Measurements from ENCODE around the gene NPC1L1. TPM values are rescaled to one million over a fixed set of nuclear protein-coding genes. Genes with fewer than 3 reads are reported as not detected.
"Not testable (repeated sequence)": the region's sequence is repeated elsewhere in the genome, so short reads cannot be mapped to it uniquely, and the experiment has no call there.

Gene NPC1L1
- total RNA-seq, 3 donors from 2014 or later (not counting 1 experiment from before 2014, with no cell fraction given) = 0.10 to 0.16 TPM; not detected in 1

DNA sequence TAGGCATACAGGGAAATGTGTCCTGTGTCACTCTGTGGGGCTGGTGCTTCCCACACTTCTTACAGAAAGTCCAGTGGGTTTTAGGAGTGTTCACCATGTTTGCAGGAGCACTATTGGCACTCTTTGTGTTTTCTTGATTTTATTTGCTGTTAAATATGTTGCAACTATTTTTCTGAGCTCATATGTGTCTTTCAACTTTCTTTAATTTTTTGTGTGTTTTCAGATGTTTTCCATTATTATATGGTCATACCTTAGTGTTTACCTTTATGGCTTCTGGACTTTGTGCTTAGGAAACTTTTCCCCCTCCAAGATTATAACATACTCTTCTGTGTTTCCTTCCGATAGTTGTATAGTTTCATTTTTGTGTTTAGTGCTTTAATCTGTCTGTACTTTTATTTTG, 29.9 kb downstream of the NPC1L1 start:
- TF ChIP-seq, protein P1, sequence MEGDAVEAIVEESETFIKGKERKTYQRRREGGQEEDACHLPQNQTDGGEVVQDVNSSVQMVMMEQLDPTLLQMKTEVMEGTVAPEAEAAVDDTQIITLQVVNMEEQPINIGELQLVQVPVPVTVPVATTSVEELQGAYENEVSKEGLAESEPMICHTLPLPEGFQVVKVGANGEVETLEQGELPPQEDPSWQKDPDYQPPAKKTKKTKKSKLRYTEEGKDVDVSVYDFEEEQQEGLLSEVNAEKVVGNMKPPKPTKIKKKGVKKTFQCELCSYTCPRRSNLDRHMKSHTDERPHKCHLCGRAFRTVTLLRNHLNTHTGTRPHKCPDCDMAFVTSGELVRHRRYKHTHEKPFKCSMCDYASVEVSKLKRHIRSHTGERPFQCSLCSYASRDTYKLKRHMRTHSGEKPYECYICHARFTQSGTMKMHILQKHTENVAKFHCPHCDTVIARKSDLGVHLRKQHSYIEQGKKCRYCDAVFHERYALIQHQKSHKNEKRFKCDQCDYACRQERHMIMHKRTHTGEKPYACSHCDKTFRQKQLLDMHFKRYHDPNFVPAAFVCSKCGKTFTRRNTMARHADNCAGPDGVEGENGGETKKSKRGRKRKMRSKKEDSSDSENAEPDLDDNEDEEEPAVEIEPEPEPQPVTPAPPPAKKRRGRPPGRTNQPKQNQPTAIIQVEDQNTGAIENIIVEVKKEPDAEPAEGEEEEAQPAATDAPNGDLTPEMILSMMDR (IDR thresholded peaks at IDR 0.05) = no peak
- intact Hi-C loops (cut with micrococcal nuclease) = no loop called here

DNA sequence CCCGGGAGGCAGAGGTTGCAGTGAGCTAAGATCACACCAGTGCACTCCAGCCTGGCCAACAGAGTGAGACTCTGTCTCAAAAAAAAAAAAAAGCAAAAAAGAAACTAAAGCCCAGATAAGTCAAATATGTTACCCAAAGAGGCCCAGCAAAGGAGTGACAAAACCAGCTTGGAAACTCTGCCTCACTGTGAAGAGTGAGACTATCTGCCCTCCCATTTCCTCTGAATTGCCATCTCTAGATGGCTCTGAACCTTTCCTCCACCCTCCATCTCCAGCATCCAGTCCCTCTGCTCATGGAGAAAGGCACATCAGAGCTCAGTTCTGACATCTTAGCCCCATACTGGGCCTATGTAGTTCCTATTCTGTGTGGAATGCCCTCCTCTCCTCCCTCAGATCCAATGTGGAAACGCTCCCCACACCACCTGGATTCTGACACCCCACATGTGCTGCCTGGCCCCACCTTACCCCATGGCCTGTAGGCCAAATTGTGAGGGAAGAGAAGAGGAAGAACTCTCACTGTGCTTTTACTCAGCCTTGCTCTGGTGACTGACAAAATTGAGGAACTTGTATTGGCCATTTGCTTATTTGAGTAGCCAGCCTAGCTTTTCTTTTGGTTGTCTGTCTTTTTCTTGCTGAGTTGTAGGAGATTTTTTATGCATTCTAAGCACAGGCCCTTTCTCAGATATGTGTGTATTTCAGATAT, 32.7 kb downstream of the NPC1L1 start:
- H3K4me3 ChIP-seq (ENCODE audit: low read length) = no peak overlapping the region
- H3K4me3 Mint-ChIP-seq = no peak overlapping the region
- no peaks in the 10 kb centered on the region for H3K36me3 ChIP-seq (ENCODE audit: control insufficient read depth, insufficient read depth, low read length)
- H3K4me1 ChIP-seq (ENCODE audit: control insufficient read depth, insufficient read depth, low read length) = no peaks in the 10 kb centered on the region
- H3K9me3 ChIP-seq (ENCODE audit: control insufficient read depth, insufficient read depth, low read length) = no peaks in the 10 kb centered on the region
- TF ChIP-seq, protein P1 (IDR thresholded peaks at IDR 0.05) = no peak
- DNase-seq (no peak), ATAC-seq (no peak)
- H3K36me3 Mint-ChIP-seq = no peaks in the 10 kb centered on the region
- no peak overlapping the region for H3K27ac ChIP-seq (ENCODE audit: low read length)
- no peak overlapping the region for H3K27ac Mint-ChIP-seq
- intact Hi-C loops (cut with micrococcal nuclease) = no loop called here
- H3K27me3 Mint-ChIP-seq (ENCODE audit: low read depth in 2 of 2) = peaks cover 23 to 25% of the 10 kb centered on the region in 2 donors
- 87% methylated on average over 1 of the region's 2 CpGs for WGBS (ENCODE audit: insufficient coverage)
- no peaks in the 10 kb centered on the region for H3K27me3 ChIP-seq (ENCODE audit: control insufficient read depth, insufficient read depth, low read length)
- H3K9me3 Mint-ChIP-seq = peaks cover 0 to 2% of the 10 kb centered on the region in 2 donors
- peaks cover 4 to 5% of the 10 kb centered on the region in 2 donors for H3K4me1 Mint-ChIP-seq

More for the DNA sequence above, 29.9 kb downstream of the NPC1L1 start:
- ATAC-seq = no peak
- H3K4me1 ChIP-seq (ENCODE audit: control insufficient read depth, insufficient read depth, low read length) = no peaks in the 10 kb centered on the region
- H3K9me3 Mint-ChIP-seq = no peaks in the 10 kb centered on the region
- H3K4me3 ChIP-seq (ENCODE audit: low read length) = no peak overlapping the region
- no CpG with 5 or more reads among the region's 1 CpG for WGBS (ENCODE audit: insufficient coverage)
- peaks cover 0 to 5% of the 10 kb centered on the region in 2 donors for H3K4me1 Mint-ChIP-seq
- no peak overlapping the region for H3K27ac ChIP-seq (ENCODE audit: low read length)
- no peak for DNase-seq
- no peak overlapping the region for H3K4me3 Mint-ChIP-seq
- no peaks in the 10 kb centered on the region for H3K36me3 ChIP-seq (ENCODE audit: control insufficient read depth, insufficient read depth, low read length)
- no peak overlapping the region for H3K27ac Mint-ChIP-seq
- no peaks in the 10 kb centered on the region for H3K9me3 ChIP-seq (ENCODE audit: control insufficient read depth, insufficient read depth, low read length)
- H3K27me3 Mint-ChIP-seq (ENCODE audit: low read depth in 2 of 2) = peaks cover 23 to 25% of the 10 kb centered on the region in 2 donors
- H3K36me3 Mint-ChIP-seq = no peaks in the 10 kb centered on the region
- no peaks in the 10 kb centered on the region for H3K27me3 ChIP-seq (ENCODE audit: control insufficient read depth, insufficient read depth, low read length)

DNA sequence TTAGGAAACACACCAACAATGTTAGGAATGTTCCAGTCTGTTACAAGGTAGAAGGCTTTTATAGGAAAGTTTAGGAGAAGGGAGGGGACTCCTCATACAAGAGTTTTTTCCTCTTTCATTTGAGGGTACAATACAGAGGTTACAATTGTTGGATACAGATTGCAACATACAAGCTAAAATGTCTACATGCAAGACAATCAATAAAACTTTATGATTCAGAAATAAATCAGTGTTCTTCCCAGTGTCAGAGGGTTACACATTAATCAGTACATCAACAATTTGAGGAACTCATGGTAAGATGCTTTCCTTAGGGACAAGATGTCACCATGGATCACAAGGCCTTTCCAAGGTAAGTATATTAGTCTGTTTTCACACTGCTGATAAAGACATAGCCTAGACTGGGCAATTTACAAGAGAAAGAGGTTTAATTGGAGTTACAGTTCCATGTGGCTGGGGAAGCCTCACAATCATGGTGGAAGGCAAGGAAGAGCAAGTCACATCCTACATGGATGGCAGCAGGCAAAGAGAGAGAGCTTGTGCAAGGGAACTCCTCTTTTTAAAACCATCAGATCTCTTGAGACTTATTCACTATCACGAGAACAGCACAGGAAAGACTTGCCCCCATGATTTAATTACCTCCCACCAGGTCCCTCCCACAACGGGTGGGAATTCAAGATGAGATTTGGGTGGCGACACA, 34.4 kb downstream of the NPC1L1 start:
- H3K4me3 ChIP-seq (ENCODE audit: low read length); H3K27me3 ChIP-seq (ENCODE audit: control insufficient read depth, insufficient read depth, low read length); H3K9me3 ChIP-seq (ENCODE audit: control insufficient read depth, insufficient read depth, low read length); H3K9me3 Mint-ChIP-seq; ATAC-seq; H3K27ac ChIP-seq (ENCODE audit: low read length); H3K4me3 Mint-ChIP-seq; intact Hi-C loops (cut with micrococcal nuclease); H3K4me1 Mint-ChIP-seq; H3K36me3 ChIP-seq (ENCODE audit: control insufficient read depth, insufficient read depth, low read length); H3K4me1 ChIP-seq (ENCODE audit: control insufficient read depth, insufficient read depth, low read length); H3K36me3 Mint-ChIP-seq; DNase-seq; H3K27ac Mint-ChIP-seq: not testable (repeated sequence)
- WGBS (ENCODE audit: insufficient coverage) = 65% methylated on average over 3 of the region's 3 CpGs
- peaks cover 18% of the 10 kb centered on the region in 2 donors for H3K27me3 Mint-ChIP-seq (ENCODE audit: low read depth in 2 of 2)

DNA sequence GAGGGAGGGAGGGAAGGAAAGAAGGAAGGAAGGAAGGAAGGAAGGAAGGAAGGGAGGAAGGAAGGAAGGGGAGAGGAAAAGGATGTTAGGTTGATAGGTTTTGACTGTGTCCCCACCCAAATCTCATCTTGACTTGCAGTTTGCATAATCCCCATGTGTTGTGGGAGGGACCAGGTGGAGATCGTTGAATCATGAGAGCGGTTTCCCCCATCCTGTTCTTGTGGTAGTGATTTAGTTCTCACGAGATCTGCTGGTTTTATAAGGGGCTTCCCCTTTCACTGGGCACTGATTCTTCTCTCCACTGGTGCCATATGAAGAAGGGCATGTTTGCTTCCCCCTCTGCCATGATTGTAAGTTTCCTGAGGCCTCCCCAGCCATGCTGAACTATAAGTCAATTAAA, 35.5 kb downstream of the NPC1L1 start:
- H3K4me1 ChIP-seq (ENCODE audit: control insufficient read depth, insufficient read depth, low read length) = no peaks in the 10 kb centered on the region
- no peaks in the 10 kb centered on the region for H3K9me3 ChIP-seq (ENCODE audit: control insufficient read depth, insufficient read depth, low read length)
- ATAC-seq = no peak
- Mint-ChIP-seq H3K27me3 (ENCODE audit: low read depth in 2 of 2) (peaks cover 10 to 11% of the 10 kb centered on the region in 2 donors), H3K27ac (no peak overlapping the region), H3K4me1 (peaks cover 4 to 5% of the 10 kb centered on the region in 2 donors), H3K9me3 (peaks cover 0 to 2% of the 10 kb centered on the region in 2 donors), H3K36me3 (no peaks in the 10 kb centered on the region), H3K4me3 (no peak overlapping the region)
- H3K27me3 ChIP-seq (ENCODE audit: control insufficient read depth, insufficient read depth, low read length) = peaks cover 2% of the 10 kb centered on the region
- no peaks in the 10 kb centered on the region for H3K36me3 ChIP-seq (ENCODE audit: control insufficient read depth, insufficient read depth, low read length)
- 0% methylated on average over 1 of the region's 3 CpGs for WGBS (ENCODE audit: insufficient coverage)
- intact Hi-C loops (cut with micrococcal nuclease) = no loop called here
- TF ChIP-seq, protein P1 (IDR thresholded peaks at IDR 0.05) = no peak
- no peak overlapping the region for H3K4me3 ChIP-seq (ENCODE audit: low read length)
- DNase-seq = no peak
- H3K27ac ChIP-seq (ENCODE audit: low read length) = no peak overlapping the region

Data from natural killer cell (primary cell).